ENCODE measurements around the gene RNF111.

DNA sequence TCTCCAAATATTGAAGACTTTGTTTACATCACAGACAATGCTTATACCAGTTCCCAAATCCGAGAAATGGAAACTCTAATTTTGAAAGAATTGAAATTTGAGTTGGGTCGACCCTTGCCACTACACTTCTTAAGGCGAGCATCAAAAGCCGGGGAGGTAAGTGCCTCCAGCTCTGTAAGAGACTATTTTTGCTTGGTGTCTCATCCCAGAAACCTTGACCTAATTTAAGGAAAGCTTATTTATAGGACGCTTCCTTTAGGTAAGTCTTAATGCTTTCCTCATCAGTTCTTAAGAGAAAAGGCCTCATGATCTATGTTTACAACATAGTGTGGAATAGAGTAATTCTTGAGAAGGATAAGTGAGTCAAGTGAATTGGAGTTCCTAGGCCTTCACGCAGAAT, 129.3 kb downstream of the RNF111 start:
- TF ChIP-seq, protein P1, sequence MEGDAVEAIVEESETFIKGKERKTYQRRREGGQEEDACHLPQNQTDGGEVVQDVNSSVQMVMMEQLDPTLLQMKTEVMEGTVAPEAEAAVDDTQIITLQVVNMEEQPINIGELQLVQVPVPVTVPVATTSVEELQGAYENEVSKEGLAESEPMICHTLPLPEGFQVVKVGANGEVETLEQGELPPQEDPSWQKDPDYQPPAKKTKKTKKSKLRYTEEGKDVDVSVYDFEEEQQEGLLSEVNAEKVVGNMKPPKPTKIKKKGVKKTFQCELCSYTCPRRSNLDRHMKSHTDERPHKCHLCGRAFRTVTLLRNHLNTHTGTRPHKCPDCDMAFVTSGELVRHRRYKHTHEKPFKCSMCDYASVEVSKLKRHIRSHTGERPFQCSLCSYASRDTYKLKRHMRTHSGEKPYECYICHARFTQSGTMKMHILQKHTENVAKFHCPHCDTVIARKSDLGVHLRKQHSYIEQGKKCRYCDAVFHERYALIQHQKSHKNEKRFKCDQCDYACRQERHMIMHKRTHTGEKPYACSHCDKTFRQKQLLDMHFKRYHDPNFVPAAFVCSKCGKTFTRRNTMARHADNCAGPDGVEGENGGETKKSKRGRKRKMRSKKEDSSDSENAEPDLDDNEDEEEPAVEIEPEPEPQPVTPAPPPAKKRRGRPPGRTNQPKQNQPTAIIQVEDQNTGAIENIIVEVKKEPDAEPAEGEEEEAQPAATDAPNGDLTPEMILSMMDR (IDR thresholded peaks at IDR 0.05; ENCODE audit: poor library complexity, severe bottlenecking) = no peak
- TF ChIP-seq MXI1 (conservative IDR thresholded peaks at IDR 0.05; ENCODE audit: poor library complexity, severe bottlenecking) (no peak), EZH2 (IDR thresholded peaks at IDR 0.05; ENCODE audit: borderline replicate concordance, insufficient read depth, low read length, poor library complexity, severe bottlenecking) (no peak)
